ENCODE results near the gene SNRNP27. TPM values are rescaled to one million over a fixed set of nuclear protein-coding genes. Genes with fewer than 3 reads are reported as not detected.

The SNRNP27 gene
- 47.3 to 70.6 TPM (median 57.9 TPM) in 5 replicates for total RNA-seq (2022; extraction: Qiagen RNA extraction; ENCODE audit: low read depth)

GRCh38 chr2:69893684-69894551 lies at the start of gene SNRNP27:
TSS of gene SNRNP27 (plus strand) at chr2:69893956. CDS start at chr2:69893985, 29 bp downstream.

GRCh38 chr2:69914950-69915945 lies 21.5 kb downstream of the SNRNP27 start, which contains the start of gene MXD1:
TSS of gene MXD1 (plus strand) at chr2:69915109. CDS start at chr2:69915331, 222 bp downstream.

Other genes starting within 250 kb of the SNRNP27 start
- gene ANXA4, start 151.8 kb upstream of the SNRNP27 start, total RNA-seq (2022; extraction: Qiagen RNA extraction; ENCODE audit: low read depth), result 328 to 401 TPM (median 352 TPM) in 5 replicates
- gene GMCL1, start 64.3 kb upstream of the SNRNP27 start, total RNA-seq (2022; extraction: Qiagen RNA extraction; ENCODE audit: low read depth), result 7.2 to 12.9 TPM (median 11.7 TPM) in 5 replicates
- gene MXD1, start 21.2 kb downstream of the SNRNP27 start, total RNA-seq (2022; extraction: Qiagen RNA extraction; ENCODE audit: low read depth), result 2.3 to 3.6 TPM (median 2.7 TPM) in 5 replicates
- 0.17 to 0.38 TPM (median 0.24 TPM) in 5 replicates for gene ASPRV1, start 67.7 kb downstream of the SNRNP27 start, total RNA-seq (2022; extraction: Qiagen RNA extraction; ENCODE audit: low read depth)
- 360 to 467 TPM (median 435 TPM) in 5 replicates for gene PCBP1, start 193.5 kb downstream of the SNRNP27 start, total RNA-seq (2022; extraction: Qiagen RNA extraction; ENCODE audit: low read depth)

Measured in A549 treated with DMSO at 1 μM for 4 hours (cell line).